HepG2 (cell line): Measurements from ENCODE around the gene COX14. TPM values are rescaled to one million over a fixed set of nuclear protein-coding genes. Genes with fewer than 3 reads are reported as not detected.
A peak's percentile ranks its signal among the peaks of the same experiment; 100 is the strongest.

ENCODE experiments used
- CEBPB ChIP-seq: IDR thresholded peaks from 2 replicates; pipeline ENCODE4 v1.6.1; 2011; ENCODE audit warnings: low read depth, low read length, improper control_type of control experiment, borderline replicate concordance
- CENPBD1 ChIP-seq: sonication (generic); formaldehyde crosslinking; IDR thresholded peaks from 2 replicates; pipeline ENCODE4 v1.8.0; 2022; ENCODE audit warnings: missing genetic modification reagents, low read depth, mild to moderate bottlenecking, borderline replicate concordance
- GRHL1 ChIP-seq: sonication (generic); formaldehyde crosslinking; conservative IDR thresholded peaks from 2 replicates; pipeline ENCODE4 v1.8.0; 2022; ENCODE audit warnings: missing genetic modification reagents
- HNF4A ChIP-seq: sonication (generic); formaldehyde crosslinking; IDR thresholded peaks from 2 replicates; pipeline ENCODE4 v1.4.0; 2020; ENCODE audit warnings: missing genetic modification reagents
- MYC ChIP-seq: sonication (generic); formaldehyde crosslinking; IDR thresholded peaks from 2 replicates; pipeline ENCODE4 v1.9.0; 2021; ENCODE audit warnings: missing genetic modification reagents, borderline replicate concordance
- NR2C2 ChIP-seq: sonication (generic); formaldehyde crosslinking; IDR thresholded peaks from 2 replicates; pipeline ENCODE4 v1.4.0; 2020; ENCODE audit warnings: missing genetic modification reagents, mild to moderate bottlenecking, moderate library complexity, borderline replicate concordance
- RXRB ChIP-seq: IDR thresholded peaks from 2 replicates; pipeline ENCODE4 v1.6.1; 2016; ENCODE audit warnings: borderline replicate concordance, missing genetic modification reagents, missing compliant biosample characterization
- SMAD1 ChIP-seq: sonication (generic); formaldehyde crosslinking; IDR thresholded peaks from 2 replicates; pipeline ENCODE4 v1.4.0; 2020; ENCODE audit warnings: missing genetic modification reagents, low read depth, mild to moderate bottlenecking, borderline replicate concordance
- UBTF ChIP-seq: sonication (generic); formaldehyde crosslinking; IDR thresholded peaks from 2 replicates; pipeline ENCODE4 v1.4.0; 2020; ENCODE audit warnings: mild to moderate bottlenecking, missing genetic modification reagents
- ZBTB42 ChIP-seq: sonication (generic); formaldehyde crosslinking; IDR thresholded peaks from 2 replicates; pipeline ENCODE4 v1.5.0; 2020; ENCODE audit warnings: mild to moderate bottlenecking, missing genetic modification reagents
- ZNF3 ChIP-seq: IDR thresholded peaks from 2 replicates; pipeline ENCODE4 v1.7.0; 2017; ENCODE audit warnings: inconsistent platforms
- ZNF589 ChIP-seq: sonication (generic); formaldehyde crosslinking; conservative IDR thresholded peaks from 2 replicates; pipeline ENCODE4 v1.8.0; 2022; ENCODE audit warnings: mild to moderate bottlenecking, moderate library complexity, missing genetic modification reagents
- ZNF619 ChIP-seq: sonication (generic); formaldehyde crosslinking; IDR thresholded peaks from 2 replicates; pipeline ENCODE4 v1.4.0; 2020; ENCODE audit warnings: mild to moderate bottlenecking, missing genetic modification reagents
- ZNF749 ChIP-seq: sonication (generic); formaldehyde crosslinking; IDR thresholded peaks from 2 replicates; pipeline ENCODE4 v1.8.0; 2022; ENCODE audit warnings: mild to moderate bottlenecking, missing genetic modification reagents, moderate library complexity, borderline replicate concordance
- ZNF850 ChIP-seq: sonication (generic); formaldehyde crosslinking; conservative IDR thresholded peaks from 2 replicates; pipeline ENCODE4 v1.9.0; 2021; ENCODE audit warnings: mild to moderate bottlenecking, missing genetic modification reagents
- ZNF879 ChIP-seq: sonication (generic); formaldehyde crosslinking; IDR thresholded peaks from 2 replicates; pipeline ENCODE4 v1.8.1; 2023; ENCODE audit warnings: missing genetic modification reagents
- ZSCAN9 ChIP-seq: IDR thresholded peaks from 2 replicates; pipeline ENCODE4 v1.6.1; 2016; ENCODE audit warnings: borderline replicate concordance
- polyA plus RNA-seq, 8 experiments: library from polyadenylated mRNA; depleted of rRNA in 3 of 8; stranded (reverse) in 7 of 8; unstranded in 1 of 8; fragments of >200 nt; fragmentation: Illumina TruSeq in 4 of 8; extraction: Trizol in 4 of 8; gene quantifications; 2 replicates each; pipeline versions ENCODE4 v1.2.1 to v1.2.3, GENCODE V29; 2011 to 2016; ENCODE audit warnings: low read depth in 4 of 8, missing spikeins in 1 of 8, mixed read lengths in 1 of 8; ENCODE audit not compliant: insufficient read depth in 1 of 8
- total RNA-seq, 5 experiments: library from RNA; depleted of rRNA; stranded (reverse); fragments of >200 nt; fragmentation: Illumina TruSeq; extraction: Trizol; gene quantifications; 2 replicates each; pipeline ENCODE4 v1.2.3, GENCODE V29; 2016; ENCODE audit warnings: low read depth in 1 of 5
- TF ChIP-seq, protein P1 (sequence below): sonication (generic); formaldehyde crosslinking; IDR thresholded peaks from 2 replicates; pipeline ENCODE4 v1.5.0; 2020; ENCODE audit warnings: missing genetic modification reagents
- TF ChIP-seq, protein P2 (sequence below): sonication (generic); formaldehyde crosslinking; IDR thresholded peaks from 2 replicates; pipeline ENCODE4 v1.4.0; 2020; ENCODE audit warnings: missing genetic modification reagents, borderline replicate concordance

Gene COX14
- total and polyA plus RNA-seq, 2 of the 13 experiments (the other 11 are each of a cell fraction or from before 2014, with no cell fraction given) = 53.0 to 71.6 TPM

DNA sequence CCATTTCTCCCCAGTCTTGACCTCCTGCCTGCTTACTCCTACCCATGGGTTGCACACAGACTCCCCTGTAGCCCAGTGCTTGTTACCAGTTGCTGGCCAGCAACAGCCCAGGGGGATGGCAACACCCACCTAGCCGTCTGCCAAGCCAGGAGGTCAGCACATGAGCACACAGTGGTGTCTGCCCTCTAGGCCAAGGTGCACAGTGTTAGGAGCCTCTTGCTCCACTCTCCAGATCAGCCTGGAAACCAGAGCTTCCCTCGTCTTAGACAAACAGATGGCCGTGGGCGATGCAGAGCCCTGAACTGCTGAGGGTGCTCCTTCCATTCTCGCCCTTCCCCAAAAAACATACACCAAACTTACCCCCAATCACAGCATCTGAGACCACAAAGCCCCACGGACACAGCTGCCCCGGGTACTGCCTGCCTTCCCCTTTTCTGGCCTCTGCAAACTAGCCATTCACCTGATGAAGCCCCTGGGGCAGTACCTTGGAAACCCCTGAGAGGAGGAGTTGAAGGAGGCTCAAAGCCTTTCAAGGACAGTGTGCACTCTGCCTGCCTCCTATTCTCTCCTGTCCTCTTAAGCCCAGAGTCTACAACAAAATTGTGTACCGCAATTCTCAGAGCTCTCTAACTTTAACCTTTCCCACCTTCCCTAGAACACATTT lies 9.3 kb upstream of the COX14 start (continued):
- TF ChIP-seq ZNF589 (CRISPR knock-in tag) (no peak), ZNF749 (CRISPR knock-in tag) (no peak), UBTF (CRISPR knock-in tag) (peak; percentile 47), SMAD1 (CRISPR knock-in tag) (peak; percentile 62; the same call in 1 of the 2 replicates), RXRB (CRISPR knock-in tag) (0 out of 2 replicates have a peak, but pooled peaks have one; percentile 26), GRHL1 (CRISPR knock-in tag) (no peak), ZNF619 (CRISPR knock-in tag) (peak; percentile 43; the same call in 1 of the 2 replicates), HNF4A (peak; percentile 92), CENPBD1 (CRISPR knock-in tag) (no peak), ZSCAN9 (CRISPR knock-in tag) (no peak), NR2C2 (CRISPR knock-in tag) (peak; percentile 18; the same call in 1 of the 2 replicates), ZBTB42 (CRISPR knock-in tag) (no peak), MYC (peak; percentile 59; the same call in 1 of the 2 replicates), ZNF3 (CRISPR knock-in tag) (no peak), CEBPB (peak; percentile 69; the same call in 1 of the 2 replicates), ZNF850 (CRISPR knock-in tag) (no peak), ZNF879 (CRISPR knock-in tag) (0 out of 2 replicates have a peak, but pooled peaks have one; percentile 51)
- TF ChIP-seq, protein P1, sequence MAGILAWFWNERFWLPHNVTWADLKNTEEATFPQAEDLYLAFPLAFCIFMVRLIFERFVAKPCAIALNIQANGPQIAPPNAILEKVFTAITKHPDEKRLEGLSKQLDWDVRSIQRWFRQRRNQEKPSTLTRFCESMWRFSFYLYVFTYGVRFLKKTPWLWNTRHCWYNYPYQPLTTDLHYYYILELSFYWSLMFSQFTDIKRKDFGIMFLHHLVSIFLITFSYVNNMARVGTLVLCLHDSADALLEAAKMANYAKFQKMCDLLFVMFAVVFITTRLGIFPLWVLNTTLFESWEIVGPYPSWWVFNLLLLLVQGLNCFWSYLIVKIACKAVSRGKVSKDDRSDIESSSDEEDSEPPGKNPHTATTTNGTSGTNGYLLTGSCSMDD = no peak
- TF ChIP-seq, protein P2, sequence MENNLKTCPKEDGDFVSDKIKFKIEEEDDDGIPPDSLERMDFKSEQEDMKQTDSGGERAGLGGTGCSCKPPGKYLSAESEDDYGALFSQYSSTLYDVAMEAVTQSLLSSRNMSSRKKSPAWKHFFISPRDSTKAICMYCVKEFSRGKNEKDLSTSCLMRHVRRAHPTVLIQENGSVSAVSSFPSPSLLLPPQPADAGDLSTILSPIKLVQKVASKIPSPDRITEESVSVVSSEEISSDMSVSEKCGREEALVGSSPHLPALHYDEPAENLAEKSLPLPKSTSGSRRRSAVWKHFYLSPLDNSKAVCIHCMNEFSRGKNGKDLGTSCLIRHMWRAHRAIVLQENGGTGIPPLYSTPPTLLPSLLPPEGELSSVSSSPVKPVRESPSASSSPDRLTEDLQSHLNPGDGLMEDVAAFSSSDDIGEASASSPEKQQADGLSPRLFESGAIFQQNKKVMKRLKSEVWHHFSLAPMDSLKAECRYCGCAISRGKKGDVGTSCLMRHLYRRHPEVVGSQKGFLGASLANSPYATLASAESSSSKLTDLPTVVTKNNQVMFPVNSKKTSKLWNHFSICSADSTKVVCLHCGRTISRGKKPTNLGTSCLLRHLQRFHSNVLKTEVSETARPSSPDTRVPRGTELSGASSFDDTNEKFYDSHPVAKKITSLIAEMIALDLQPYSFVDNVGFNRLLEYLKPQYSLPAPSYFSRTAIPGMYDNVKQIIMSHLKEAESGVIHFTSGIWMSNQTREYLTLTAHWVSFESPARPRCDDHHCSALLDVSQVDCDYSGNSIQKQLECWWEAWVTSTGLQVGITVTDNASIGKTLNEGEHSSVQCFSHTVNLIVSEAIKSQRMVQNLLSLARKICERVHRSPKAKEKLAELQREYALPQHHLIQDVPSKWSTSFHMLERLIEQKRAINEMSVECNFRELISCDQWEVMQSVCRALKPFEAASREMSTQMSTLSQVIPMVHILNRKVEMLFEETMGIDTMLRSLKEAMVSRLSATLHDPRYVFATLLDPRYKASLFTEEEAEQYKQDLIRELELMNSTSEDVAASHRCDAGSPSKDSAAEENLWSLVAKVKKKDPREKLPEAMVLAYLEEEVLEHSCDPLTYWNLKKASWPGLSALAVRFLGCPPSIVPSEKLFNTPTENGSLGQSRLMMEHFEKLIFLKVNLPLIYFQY = no peak
